Glutamatergic neuron (in vitro differentiated cells): Measurements from ENCODE around the gene PHF13. TPM values are rescaled to one million over a fixed set of nuclear protein-coding genes. Genes with fewer than 3 reads are reported as not detected.

Experiments
- DNase-seq: peaks from one replicate; pipeline ENCODE4 v3.0.0; 2022
- H3K27ac Mint-ChIP-seq: one replicate; pipeline ENCODE4 v1.8.0; 2020; ENCODE audit warnings: mild to moderate bottlenecking, mixed read lengths, inconsistent platforms; ENCODE audit not compliant: unreplicated experiment
- H3K27me3 Mint-ChIP-seq: one replicate; pipeline ENCODE4 v1.8.0; 2020; ENCODE audit warnings: mild to moderate bottlenecking, moderate library complexity, mixed read lengths, inconsistent platforms; ENCODE audit not compliant: unreplicated experiment
- H3K36me3 Mint-ChIP-seq: one replicate; pipeline ENCODE4 v1.8.0; 2020; ENCODE audit warnings: mild to moderate bottlenecking, mixed read lengths, inconsistent platforms; ENCODE audit not compliant: unreplicated experiment
- H3K4me1 Mint-ChIP-seq: one replicate; pipeline ENCODE4 v1.8.0; 2020; ENCODE audit warnings: mild to moderate bottlenecking, low read depth, mixed read lengths, inconsistent platforms; ENCODE audit not compliant: unreplicated experiment
- H3K4me3 Mint-ChIP-seq: one replicate; pipeline ENCODE4 v1.8.0; 2020; ENCODE audit warnings: mild to moderate bottlenecking, mixed read lengths, inconsistent platforms; ENCODE audit not compliant: unreplicated experiment
- H3K9me3 Mint-ChIP-seq: one replicate; pipeline ENCODE4 v1.8.0; 2020; ENCODE audit warnings: mild to moderate bottlenecking, moderate library complexity, mixed read lengths, inconsistent platforms; ENCODE audit not compliant: unreplicated experiment
- long read RNA-seq: library from polyadenylated mRNA; unstranded; transcript quantifications from one replicate; pipeline ENCODE4 v2.0.0, GENCODE V29; 2020; ENCODE audit not compliant: unreplicated experiment
- total RNA-seq: library from RNA; stranded (reverse); fragmentation: NEBNext Ultra II Directional; extraction: Animal tissue kit (Norgen Biotek cat#: 25700); gene quantifications from one replicate; pipeline ENCODE4 v1.2.1, GENCODE V29; 2021; ENCODE audit not compliant: unreplicated experiment
- TF ChIP-seq, protein P1 (sequence below): fragments of 200-600 bp; sonication (generic); IDR thresholded peaks from one replicate; pipeline ENCODE4 v1.5.0; 2021; ENCODE audit not compliant: partially characterized antibody, unreplicated experiment

PHF13 gene
- 13.2 TPM for total RNA-seq
- long read RNA-seq, partial matches to known transcripts = 0 of 2 reads
- long read RNA-seq, other reads (novel, unspliced or antisense) = 0 of 2 reads

GRCh38 chr1:6613361-6614018 is at the start of gene PHF13:
PHF13 (plus strand) TSS chr1:6613731; CDS start chr1:6614067, 336 bp downstream.
- Mint-ChIP-seq H3K27me3 (peaks cover 17% of the 10 kb centered on the region), H3K9me3 (peaks cover 7% of the 10 kb centered on the region), H3K36me3 (no peaks in the 10 kb centered on the region), H3K27ac (peak within 1 kb of the TSS; percentile 71), H3K4me1 (peaks cover 3% of the 10 kb centered on the region), H3K4me3 (peak within 1 kb of the TSS; percentile 93)
- TF ChIP-seq, protein P1, sequence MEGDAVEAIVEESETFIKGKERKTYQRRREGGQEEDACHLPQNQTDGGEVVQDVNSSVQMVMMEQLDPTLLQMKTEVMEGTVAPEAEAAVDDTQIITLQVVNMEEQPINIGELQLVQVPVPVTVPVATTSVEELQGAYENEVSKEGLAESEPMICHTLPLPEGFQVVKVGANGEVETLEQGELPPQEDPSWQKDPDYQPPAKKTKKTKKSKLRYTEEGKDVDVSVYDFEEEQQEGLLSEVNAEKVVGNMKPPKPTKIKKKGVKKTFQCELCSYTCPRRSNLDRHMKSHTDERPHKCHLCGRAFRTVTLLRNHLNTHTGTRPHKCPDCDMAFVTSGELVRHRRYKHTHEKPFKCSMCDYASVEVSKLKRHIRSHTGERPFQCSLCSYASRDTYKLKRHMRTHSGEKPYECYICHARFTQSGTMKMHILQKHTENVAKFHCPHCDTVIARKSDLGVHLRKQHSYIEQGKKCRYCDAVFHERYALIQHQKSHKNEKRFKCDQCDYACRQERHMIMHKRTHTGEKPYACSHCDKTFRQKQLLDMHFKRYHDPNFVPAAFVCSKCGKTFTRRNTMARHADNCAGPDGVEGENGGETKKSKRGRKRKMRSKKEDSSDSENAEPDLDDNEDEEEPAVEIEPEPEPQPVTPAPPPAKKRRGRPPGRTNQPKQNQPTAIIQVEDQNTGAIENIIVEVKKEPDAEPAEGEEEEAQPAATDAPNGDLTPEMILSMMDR = no peak
- DNase-seq = peak; percentile 100

GRCh38 chr1:6569033-6569432 is 44.5 kb upstream of the PHF13 start:
- Mint-ChIP-seq H3K36me3 (peaks cover 10% of the 10 kb centered on the region), H3K4me1 (peaks cover 6% of the 10 kb centered on the region), H3K4me3 (no peak overlapping the region), H3K9me3 (peaks cover 7% of the 10 kb centered on the region), H3K27ac (no peak overlapping the region), H3K27me3 (peaks cover 9% of the 10 kb centered on the region)
- TF ChIP-seq, protein P1 = no peak
- no peak for DNase-seq

- H3K27me3 Mint-ChIP-seq = peaks cover 9% of the 10 kb centered on the region
- H3K36me3 Mint-ChIP-seq = peaks cover 10% of the 10 kb centered on the region
- TF ChIP-seq, protein P1 = no peak
These were observed 43.4 kb upstream of the PHF13 start for GRCh38 chr1:6570100-6570499.

DNA sequence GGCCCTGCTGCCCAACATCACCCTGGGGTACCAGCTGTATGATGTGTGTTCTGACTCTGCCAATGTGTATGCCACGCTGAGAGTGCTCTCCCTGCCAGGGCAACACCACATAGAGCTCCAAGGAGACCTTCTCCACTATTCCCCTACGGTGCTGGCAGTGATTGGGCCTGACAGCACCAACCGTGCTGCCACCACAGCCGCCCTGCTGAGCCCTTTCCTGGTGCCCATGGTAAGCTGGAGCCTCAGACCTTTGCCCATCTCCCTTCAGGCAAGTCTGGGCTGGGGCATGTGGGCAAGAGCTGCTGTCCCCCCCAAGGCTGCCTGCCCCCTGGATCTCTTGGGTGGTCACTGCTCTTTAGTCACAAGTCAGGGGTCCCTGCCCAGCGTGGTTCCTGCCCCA is 42.5 kb upstream of the PHF13 start:
- Mint-ChIP-seq H3K4me3 (no peak overlapping the region), H3K4me1 (peaks cover 6% of the 10 kb centered on the region), H3K9me3 (peaks cover 10% of the 10 kb centered on the region), H3K27ac (no peak overlapping the region), H3K36me3 (peaks cover 10% of the 10 kb centered on the region), H3K27me3 (peaks cover 9% of the 10 kb centered on the region)
- no peak for DNase-seq
- TF ChIP-seq, protein P1 = no peak

More at GRCh38 chr1:6570100-6570499, 43.4 kb upstream of the PHF13 start:
- peaks cover 6% of the 10 kb centered on the region for H3K4me1 Mint-ChIP-seq
- no peak overlapping the region for H3K4me3 Mint-ChIP-seq
- DNase-seq = no peak
- no peak overlapping the region for H3K27ac Mint-ChIP-seq
- peaks cover 10% of the 10 kb centered on the region for H3K9me3 Mint-ChIP-seq

GRCh38 chr1:6572653-6573383 is 40.7 kb upstream of the PHF13 start:
- H3K36me3 Mint-ChIP-seq = peaks cover 10% of the 10 kb centered on the region
- H3K27me3 Mint-ChIP-seq = peaks cover 9% of the 10 kb centered on the region
- no peak for DNase-seq
- peaks cover 6% of the 10 kb centered on the region for H3K4me1 Mint-ChIP-seq
- H3K4me3 Mint-ChIP-seq = no peak overlapping the region
- TF ChIP-seq, protein P1 = no peak
- no peak overlapping the region for H3K27ac Mint-ChIP-seq
- peaks cover 10% of the 10 kb centered on the region for H3K9me3 Mint-ChIP-seq
